ENCODE measurements around the gene DDIT4. TPM values are rescaled to one million over a fixed set of nuclear protein-coding genes. Genes with fewer than 3 reads are reported as not detected.

The DDIT4 gene
- total RNA-seq, 4 donors from 2014 or later, result 77.4 to 247 (median 146) TPM

DNA sequence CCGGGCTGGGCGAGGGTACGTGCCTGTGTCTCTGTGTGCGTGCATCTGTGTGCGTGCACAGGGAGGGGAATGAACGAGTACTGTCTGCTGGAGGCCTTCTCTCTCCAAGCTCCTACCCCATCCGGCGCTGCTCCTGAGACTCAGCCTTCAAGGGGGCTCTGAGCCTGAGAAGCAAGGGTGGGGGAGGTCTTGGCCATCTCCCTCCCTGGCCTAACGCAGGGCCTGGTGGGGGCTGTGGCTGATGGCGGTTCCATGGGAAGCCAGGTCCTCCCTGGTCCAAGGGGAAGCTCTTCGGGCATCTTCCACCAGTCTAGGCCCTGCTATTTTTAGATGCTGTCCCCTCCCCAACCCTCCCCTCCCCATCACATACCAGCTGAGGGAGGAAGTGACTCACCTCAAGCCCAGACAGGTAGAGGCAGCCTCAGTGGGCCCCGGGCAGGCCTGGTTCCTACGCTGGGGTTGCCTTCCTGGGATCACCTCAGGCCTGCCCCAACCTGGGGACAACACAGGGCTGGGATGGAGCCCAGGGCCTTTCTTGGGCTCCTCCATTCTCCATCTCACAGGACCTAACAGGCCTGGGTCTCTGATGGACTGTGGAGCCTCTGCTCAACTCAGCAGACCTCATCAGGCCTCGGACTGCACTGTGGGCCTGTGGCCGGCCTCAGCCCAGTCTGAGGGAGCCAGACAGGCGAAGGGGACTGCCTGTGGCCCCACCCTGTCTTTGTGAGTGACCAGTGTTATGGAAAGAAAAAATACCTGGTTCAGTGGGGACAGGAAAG lies 48.7 kb downstream of the DDIT4 start:
- no peak for TF ChIP-seq POLR2A (IDR thresholded peaks at IDR 0.05; ENCODE audit: low read depth)
- TF ChIP-seq EP300 (IDR thresholded peaks at IDR 0.05), result no peak
- TF ChIP-seq, protein P1, sequence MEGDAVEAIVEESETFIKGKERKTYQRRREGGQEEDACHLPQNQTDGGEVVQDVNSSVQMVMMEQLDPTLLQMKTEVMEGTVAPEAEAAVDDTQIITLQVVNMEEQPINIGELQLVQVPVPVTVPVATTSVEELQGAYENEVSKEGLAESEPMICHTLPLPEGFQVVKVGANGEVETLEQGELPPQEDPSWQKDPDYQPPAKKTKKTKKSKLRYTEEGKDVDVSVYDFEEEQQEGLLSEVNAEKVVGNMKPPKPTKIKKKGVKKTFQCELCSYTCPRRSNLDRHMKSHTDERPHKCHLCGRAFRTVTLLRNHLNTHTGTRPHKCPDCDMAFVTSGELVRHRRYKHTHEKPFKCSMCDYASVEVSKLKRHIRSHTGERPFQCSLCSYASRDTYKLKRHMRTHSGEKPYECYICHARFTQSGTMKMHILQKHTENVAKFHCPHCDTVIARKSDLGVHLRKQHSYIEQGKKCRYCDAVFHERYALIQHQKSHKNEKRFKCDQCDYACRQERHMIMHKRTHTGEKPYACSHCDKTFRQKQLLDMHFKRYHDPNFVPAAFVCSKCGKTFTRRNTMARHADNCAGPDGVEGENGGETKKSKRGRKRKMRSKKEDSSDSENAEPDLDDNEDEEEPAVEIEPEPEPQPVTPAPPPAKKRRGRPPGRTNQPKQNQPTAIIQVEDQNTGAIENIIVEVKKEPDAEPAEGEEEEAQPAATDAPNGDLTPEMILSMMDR (IDR thresholded peaks at IDR 0.05), result no peak
- no peak for TF ChIP-seq POLR2AphosphoS5 (IDR thresholded peaks at IDR 0.05)
- H3K36me3 ChIP-seq, result no peaks in the 10 kb centered on the region
- H3K27ac ChIP-seq (replicated peaks in 1 of 4), result no peak overlapping the region
- no peaks in the 10 kb centered on the region for H3K9me3 ChIP-seq
- H3K4me1 ChIP-seq, result peaks cover 57 to 84% (median 68%) of the 10 kb centered on the region in 4 donors
- no peaks in the 10 kb centered on the region for H3K27me3 ChIP-seq
- 100% methylated on average over 7 of the region's 16 CpGs for WGBS
- intact Hi-C loops (cut with DNase I), result no loop called here
- DNase-seq (ENCODE audit: extremely low spot score), result no peak
- no peak overlapping the region for H3K4me3 ChIP-seq

DNA sequence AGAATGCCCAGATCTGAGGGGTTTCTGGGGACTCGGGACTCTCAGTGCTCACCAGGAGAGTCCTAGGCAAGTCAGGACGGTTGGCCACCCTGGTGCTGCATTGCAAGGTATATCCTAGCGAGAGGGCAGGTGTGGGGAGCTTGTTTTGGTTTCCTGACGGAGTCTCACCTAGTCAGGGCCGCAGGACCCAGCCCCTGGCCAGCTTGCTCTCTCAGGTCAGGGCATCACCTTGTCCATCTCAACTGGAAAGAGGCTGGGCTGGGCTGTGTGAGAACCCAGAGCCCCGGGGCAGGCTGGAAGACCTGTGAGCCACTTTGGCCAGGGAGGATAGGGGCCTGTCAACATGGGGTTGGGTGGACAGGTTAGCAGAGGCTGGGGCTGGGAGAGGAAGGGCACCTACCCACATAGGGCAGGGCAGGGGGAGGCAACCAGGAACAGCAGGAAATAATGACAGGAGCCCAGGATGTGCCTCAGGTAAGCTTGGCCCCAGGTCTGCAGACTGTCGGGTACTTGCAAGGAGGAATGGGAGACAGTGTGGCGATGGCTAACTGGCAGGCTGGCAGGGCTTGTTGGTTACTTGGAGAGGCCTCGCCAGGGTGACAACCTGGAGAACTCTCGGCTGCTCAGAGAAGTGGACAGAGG lies 49.5 kb downstream of the DDIT4 start:
- no peak for DNase-seq (ENCODE audit: extremely low spot score)
- Histone ChIP-seq H3K4me1 (peaks cover 60 to 84% (median 68%) of the 10 kb centered on the region in 4 donors), H3K4me3 (no peak overlapping the region), H3K36me3 (no peaks in the 10 kb centered on the region), H3K27me3 (no peaks in the 10 kb centered on the region), H3K9me3 (no peaks in the 10 kb centered on the region), H3K27ac (replicated peaks in 1 of 4) (no peak overlapping the region)
- intact Hi-C loops (cut with DNase I), result no loop called here
- TF ChIP-seq POLR2AphosphoS5 (IDR thresholded peaks at IDR 0.05), result no peak
- 92% methylated on average over 7 of the region's 10 CpGs for WGBS

DNA sequence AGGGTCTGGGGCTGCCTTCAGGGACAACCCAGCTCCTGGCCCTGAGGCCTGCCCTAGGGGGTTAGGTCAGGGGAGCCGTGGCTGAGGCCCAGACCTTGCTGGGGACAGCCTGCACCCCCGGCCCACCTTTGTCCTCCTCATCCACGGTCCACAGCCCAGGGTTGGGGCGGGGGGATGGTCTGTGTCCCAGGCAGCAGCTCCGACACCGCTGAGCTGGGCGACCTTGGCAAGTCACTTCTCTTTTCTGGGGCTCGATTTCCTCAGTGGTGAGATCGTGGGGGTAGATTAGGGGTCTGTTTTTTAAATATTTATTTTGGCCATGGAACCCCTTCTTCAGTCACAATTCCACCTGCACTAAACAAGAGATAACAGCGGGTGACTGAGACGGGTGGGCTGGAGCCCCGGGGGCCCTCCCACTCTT lies 50.1 kb downstream of the DDIT4 start:
- Histone ChIP-seq H3K36me3 (no peaks in the 10 kb centered on the region), H3K4me1 (peaks cover 60 to 84% (median 69%) of the 10 kb centered on the region in 4 donors), H3K9me3 (no peaks in the 10 kb centered on the region), H3K27ac (replicated peaks in 1 of 4) (no peak overlapping the region), H3K4me3 (no peak overlapping the region), H3K27me3 (no peaks in the 10 kb centered on the region)
- intact Hi-C loops (cut with DNase I), result no loop called here
- TF ChIP-seq POLR2AphosphoS5 (IDR thresholded peaks at IDR 0.05) (no peak), EP300 (IDR thresholded peaks at IDR 0.05) (no peak)
- TF ChIP-seq, protein P1 (IDR thresholded peaks at IDR 0.05), result no peak
- DNase-seq (ENCODE audit: extremely low spot score), result no peak
- WGBS, result 85% methylated on average over 12 of the region's 12 CpGs

Other genes with a start within 250 kb of the DDIT4 start
- 10 to 100 TPM in 1 of 4 donors, 1 to 10 TPM in 3; 4.6 to 12.1 (median 7.8) TPM for gene SPOCK2, start 185.4 kb upstream of the DDIT4 start, total RNA-seq
- 100 to 1,000 TPM; 106 to 157 (median 143) TPM for gene ANAPC16, start 57.9 kb upstream of the DDIT4 start, total RNA-seq
- 10 to 100 TPM; 23.5 to 37.8 (median 29.8) TPM for gene ASCC1, start 57.6 kb upstream of the DDIT4 start, total RNA-seq
- 10 to 100 TPM; 27.8 to 46.5 (median 37.8) TPM for gene DNAJB12, start 81.0 kb downstream of the DDIT4 start, total RNA-seq